Adrenal gland (tissue), 5 donors: ENCODE results near the gene PKMYT1.

Source experiments
- POLR2A ChIP-seq, 2 donors: fragments of 450-650 bp; IDR thresholded peaks; one replicate each; pipeline ENCODE4 v1.6.1; 2017; ENCODE audit warnings: antibody characterized with exemption in 2 of 2, mild to moderate bottlenecking in 2 of 2, moderate library complexity in 1 of 2
- TF ChIP-seq, protein P1 (sequence below), 6 experiments: fragments of 450-650 bp in 4 of 6; fragments of 200-600 bp in 2 of 6; sonication (generic) in 1 of 6; IDR thresholded peaks; 1 replicate in 5 of 6; 2 replicates in 1 of 6; pipeline versions ENCODE4 v1.5.1 to v1.8.0; 2016 to 2021; ENCODE audit warnings: antibody characterized with exemption in 6 of 6, mild to moderate bottlenecking in 2 of 6, moderate library complexity in 1 of 6
- donor health status: DM: no; HTN: no; CAD: no.

DNA sequence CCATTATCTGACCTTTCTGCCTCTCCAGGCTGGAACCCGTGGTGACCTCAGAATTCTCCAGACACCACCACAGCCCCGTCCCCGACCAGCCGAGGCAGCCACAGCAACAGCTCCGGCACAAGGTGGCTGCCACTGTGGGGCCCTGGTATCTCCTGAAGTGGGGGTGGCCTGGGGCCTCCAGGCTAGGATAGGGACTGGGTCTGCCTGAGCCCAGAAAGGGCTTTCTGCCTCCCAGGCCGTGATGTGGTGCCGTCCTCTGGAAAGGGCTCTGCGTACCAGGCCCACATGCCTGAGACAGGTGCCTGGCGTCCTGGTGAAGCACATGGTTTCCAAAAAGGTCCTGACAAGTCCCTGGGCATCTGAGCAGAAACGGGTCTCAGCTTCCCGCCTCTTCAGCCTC lies 51.5 kb downstream of the PKMYT1 start:
- TF ChIP-seq, protein P1, sequence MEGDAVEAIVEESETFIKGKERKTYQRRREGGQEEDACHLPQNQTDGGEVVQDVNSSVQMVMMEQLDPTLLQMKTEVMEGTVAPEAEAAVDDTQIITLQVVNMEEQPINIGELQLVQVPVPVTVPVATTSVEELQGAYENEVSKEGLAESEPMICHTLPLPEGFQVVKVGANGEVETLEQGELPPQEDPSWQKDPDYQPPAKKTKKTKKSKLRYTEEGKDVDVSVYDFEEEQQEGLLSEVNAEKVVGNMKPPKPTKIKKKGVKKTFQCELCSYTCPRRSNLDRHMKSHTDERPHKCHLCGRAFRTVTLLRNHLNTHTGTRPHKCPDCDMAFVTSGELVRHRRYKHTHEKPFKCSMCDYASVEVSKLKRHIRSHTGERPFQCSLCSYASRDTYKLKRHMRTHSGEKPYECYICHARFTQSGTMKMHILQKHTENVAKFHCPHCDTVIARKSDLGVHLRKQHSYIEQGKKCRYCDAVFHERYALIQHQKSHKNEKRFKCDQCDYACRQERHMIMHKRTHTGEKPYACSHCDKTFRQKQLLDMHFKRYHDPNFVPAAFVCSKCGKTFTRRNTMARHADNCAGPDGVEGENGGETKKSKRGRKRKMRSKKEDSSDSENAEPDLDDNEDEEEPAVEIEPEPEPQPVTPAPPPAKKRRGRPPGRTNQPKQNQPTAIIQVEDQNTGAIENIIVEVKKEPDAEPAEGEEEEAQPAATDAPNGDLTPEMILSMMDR (IDR thresholded peaks at IDR 0.05): no peak
- no peak for TF ChIP-seq POLR2A (IDR thresholded peaks at IDR 0.05)
